VCaP (cell line): ENCODE results near the gene KIAA0753.

Source experiments
- H3K27ac ChIP-seq: fragments of 450-650 bp; 2 replicates; pipeline ENCODE4 v1.5.1; 2017
- TF ChIP-seq, protein P1 (sequence below): fragments of 450-650 bp; conservative IDR thresholded peaks from 2 replicates; pipeline ENCODE4 v1.5.1; 2017; ENCODE audit warnings: mild to moderate bottlenecking, moderate library complexity

KIAA0753 gene

DNA sequence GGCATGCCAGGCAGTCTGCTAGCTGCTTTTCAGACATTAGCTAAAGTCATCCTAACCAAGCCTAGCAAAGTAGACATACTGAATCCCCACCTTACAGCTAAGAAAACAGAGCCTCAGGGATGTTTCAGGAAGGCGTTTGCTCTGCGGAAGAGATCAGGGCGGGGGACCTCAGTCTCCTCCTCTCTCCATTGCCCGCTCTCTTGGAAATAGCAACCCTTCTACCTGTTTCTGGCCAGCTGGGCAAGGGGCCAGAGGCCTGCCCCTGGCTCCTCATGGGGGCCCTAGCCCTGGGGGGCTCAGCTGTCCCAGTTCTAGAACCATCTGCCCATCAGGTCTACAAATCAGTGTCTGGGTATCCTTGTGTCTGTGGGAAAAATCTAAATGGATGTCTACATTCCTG lies 98.6 kb downstream of the KIAA0753 start:
- TF ChIP-seq, protein P1, sequence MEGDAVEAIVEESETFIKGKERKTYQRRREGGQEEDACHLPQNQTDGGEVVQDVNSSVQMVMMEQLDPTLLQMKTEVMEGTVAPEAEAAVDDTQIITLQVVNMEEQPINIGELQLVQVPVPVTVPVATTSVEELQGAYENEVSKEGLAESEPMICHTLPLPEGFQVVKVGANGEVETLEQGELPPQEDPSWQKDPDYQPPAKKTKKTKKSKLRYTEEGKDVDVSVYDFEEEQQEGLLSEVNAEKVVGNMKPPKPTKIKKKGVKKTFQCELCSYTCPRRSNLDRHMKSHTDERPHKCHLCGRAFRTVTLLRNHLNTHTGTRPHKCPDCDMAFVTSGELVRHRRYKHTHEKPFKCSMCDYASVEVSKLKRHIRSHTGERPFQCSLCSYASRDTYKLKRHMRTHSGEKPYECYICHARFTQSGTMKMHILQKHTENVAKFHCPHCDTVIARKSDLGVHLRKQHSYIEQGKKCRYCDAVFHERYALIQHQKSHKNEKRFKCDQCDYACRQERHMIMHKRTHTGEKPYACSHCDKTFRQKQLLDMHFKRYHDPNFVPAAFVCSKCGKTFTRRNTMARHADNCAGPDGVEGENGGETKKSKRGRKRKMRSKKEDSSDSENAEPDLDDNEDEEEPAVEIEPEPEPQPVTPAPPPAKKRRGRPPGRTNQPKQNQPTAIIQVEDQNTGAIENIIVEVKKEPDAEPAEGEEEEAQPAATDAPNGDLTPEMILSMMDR, result no peak
- no peak overlapping the region for H3K27ac ChIP-seq

DNA sequence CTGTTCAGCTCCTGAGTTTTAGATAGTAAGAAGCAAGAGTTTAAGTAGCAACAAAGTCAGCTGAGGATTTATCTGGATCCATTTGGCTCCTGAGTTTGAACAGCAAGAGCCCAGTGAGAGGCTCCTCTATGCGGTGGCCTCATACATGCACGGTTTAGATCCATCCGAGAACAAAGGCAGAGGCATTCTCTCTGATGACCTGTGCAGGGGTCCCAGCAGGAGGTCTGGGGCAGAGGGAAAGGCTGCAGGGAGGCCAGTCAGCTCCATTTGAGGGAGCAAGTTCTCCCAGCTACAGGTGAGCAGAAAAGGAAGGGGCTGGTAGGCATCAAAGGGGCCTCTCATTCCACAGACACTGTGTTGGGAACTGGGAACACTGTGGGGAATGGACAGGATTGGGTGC lies 100.6 kb downstream of the KIAA0753 start:
- TF ChIP-seq, protein P1, result no peak
- H3K27ac ChIP-seq, result no peak overlapping the region

DNA sequence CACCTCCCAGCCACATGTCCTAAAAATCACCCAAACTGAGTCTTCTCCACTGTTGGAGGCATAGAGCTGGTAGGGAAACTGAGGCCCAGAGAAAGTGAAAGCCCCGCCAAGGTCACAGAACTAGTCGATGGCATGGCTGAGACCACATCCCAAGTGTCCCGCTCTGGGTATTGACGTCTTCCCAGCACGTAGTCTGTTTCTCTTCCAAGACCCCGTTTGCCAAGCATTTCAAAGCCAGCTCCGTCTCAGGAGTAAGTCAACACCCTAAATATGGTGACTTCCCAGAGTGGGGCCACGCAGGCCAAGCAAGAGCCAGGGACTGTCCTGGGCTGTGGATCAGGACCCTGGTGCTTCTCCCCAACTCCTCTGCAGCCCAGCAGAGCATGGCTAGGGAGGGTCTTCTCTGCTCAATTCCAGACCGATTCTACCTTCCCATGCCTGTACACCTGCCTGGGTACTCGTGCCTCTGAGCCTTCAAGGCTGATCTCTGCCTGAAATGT lies 103.9 kb downstream of the KIAA0753 start:
- TF ChIP-seq, protein P1, result no peak
- no peak overlapping the region for H3K27ac ChIP-seq

DNA sequence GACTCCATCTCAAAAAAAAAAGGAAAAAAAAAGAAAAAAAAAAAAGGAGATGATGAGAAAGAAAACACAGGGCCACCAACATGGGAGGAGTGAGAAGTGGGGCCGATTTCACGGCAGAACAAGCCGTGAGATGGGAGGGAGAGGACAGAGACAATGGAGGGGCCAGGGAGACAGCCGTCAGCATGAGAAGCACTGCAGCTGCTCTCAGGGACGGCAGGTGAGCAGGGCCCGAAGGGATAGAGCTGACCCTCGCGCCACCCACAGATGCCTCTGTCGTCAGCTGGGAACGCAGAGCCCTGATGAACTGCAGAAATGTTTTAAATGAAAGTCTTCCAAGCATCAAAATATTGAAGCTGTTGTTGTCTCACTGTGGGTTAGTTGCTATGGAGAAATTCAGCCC lies 104.5 kb downstream of the KIAA0753 start:
- no peak overlapping the region for H3K27ac ChIP-seq
- TF ChIP-seq, protein P1, result no peak

DNA sequence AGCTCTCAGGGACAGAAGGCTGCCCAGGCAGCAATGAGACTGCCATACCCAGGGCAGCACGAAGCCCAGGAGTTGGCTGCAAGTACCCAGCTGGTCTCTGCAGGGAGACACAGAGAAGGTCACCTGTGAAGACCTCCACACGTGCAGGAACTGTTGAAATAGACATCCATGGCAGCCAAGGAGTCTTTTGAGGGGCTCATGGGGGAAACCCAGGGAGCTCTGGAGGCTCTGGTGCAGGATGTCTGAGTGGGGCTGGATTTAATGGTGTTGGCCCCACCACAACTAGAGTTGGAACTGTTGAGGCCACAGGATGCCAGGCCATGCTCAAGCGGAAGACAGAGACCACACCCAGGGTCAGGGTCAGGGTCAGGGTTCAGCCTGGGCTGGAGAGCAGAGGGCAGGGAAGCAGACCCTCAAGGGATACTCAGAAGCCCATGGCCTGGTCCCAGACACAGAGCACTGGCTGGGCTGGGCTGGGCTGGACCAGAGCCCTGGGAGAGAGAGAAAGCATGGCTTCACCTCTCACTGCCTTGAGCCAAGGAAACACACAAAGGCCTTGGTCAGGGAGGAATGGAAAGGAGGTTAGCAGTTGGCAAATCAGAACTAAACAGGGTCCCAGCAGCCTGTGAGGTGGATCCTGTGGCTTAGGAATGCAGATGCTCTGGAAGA lies 105.5 kb downstream of the KIAA0753 start:
- TF ChIP-seq, protein P1, result no peak
- H3K27ac ChIP-seq, result no peak overlapping the region

DNA sequence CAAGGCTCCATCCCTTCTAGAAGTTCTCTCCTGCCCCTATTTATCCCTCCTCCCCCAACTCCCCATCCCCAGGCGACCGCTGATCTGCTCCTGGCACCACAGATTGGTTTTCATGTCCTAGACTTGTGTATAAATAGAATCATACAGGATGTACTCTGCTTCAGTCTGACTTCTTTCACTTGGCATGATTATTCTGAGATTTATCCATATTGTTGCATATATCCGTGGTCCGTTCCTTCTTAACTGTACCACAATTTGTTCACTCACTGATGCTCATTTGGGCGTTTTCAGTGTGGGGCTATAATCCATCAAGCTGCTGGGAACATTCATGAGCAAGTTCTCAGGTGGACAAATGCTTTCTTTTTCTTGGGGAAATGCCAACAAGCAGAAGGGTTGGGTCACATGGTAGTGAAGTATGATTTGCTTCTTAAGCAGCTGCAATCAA lies 108.0 kb downstream of the KIAA0753 start:
- H3K27ac ChIP-seq, result no peak overlapping the region
- TF ChIP-seq, protein P1, result no peak

DNA sequence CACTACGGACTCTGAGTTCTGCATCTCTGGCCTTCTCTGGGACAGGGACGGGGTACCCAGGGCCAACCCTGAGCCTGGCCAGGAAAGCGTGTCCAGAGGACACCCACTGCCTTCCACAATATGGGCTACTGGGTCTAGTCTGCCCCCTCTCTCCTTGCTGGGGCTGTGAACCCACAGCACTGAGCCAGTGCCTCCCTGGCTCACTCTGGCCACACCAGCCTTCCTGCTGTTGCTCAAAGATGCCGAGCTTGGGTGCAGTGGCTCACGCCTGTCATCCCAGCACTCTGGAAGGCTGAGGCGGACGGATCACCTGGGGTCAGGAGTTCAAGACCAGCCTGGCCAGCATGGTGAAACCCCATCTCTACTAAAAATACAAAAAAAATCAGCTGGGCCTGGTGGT lies 108.9 kb downstream of the KIAA0753 start:
- no peak overlapping the region for H3K27ac ChIP-seq
- TF ChIP-seq, protein P1, result no peak
